Left ventricle myocardium inferior (tissue), 1 donor: ENCODE data around the gene LASP1NB.

Experiments
- DNase-seq: peaks from one replicate; pipeline ENCODE4 v3.0.0-alpha.2; 2020
- H3K27ac ChIP-seq: fragments of 200-600 bp; replicated peaks from 2 replicates; pipeline ENCODE4 v1.8.0; 2021
- H3K27me3 ChIP-seq: fragments of 200-600 bp; 2 replicates; pipeline ENCODE4 v1.8.0; 2021; ENCODE audit warnings: low read depth
- H3K36me3 ChIP-seq: fragments of 200-600 bp; 2 replicates; pipeline ENCODE4 v1.8.0; 2021
- H3K4me1 ChIP-seq: fragments of 200-600 bp; 2 replicates; pipeline ENCODE4 v1.8.0; 2021
- H3K4me3 ChIP-seq: fragments of 200-600 bp; 2 replicates; pipeline ENCODE4 v1.8.0; 2021; ENCODE audit warnings: mild to moderate bottlenecking, moderate library complexity
- H3K9me3 ChIP-seq: fragments of 200-600 bp; replicated peaks from 2 replicates; pipeline ENCODE4 v1.8.0; 2021
- intact Hi-C: fragments of 100-400 bp; cut with micrococcal nuclease; formaldehyde crosslinking; loops from one replicate; pipeline ENCODE4 v1.11.0; 2022
- TF ChIP-seq, protein P1 (sequence below): fragments of 200-600 bp; IDR thresholded peaks from 2 replicates; pipeline ENCODE4 v1.8.0; 2021; ENCODE audit warnings: antibody characterized with exemption, mild to moderate bottlenecking, borderline replicate concordance
- donor health status: DM: no; HTN: yes; CAD: no; lungs with severe emphysema.

Gene LASP1NB

GRCh38 chr17:38898291-38898679 is 27.1 kb upstream of the LASP1NB start:
- TF ChIP-seq, protein P1, sequence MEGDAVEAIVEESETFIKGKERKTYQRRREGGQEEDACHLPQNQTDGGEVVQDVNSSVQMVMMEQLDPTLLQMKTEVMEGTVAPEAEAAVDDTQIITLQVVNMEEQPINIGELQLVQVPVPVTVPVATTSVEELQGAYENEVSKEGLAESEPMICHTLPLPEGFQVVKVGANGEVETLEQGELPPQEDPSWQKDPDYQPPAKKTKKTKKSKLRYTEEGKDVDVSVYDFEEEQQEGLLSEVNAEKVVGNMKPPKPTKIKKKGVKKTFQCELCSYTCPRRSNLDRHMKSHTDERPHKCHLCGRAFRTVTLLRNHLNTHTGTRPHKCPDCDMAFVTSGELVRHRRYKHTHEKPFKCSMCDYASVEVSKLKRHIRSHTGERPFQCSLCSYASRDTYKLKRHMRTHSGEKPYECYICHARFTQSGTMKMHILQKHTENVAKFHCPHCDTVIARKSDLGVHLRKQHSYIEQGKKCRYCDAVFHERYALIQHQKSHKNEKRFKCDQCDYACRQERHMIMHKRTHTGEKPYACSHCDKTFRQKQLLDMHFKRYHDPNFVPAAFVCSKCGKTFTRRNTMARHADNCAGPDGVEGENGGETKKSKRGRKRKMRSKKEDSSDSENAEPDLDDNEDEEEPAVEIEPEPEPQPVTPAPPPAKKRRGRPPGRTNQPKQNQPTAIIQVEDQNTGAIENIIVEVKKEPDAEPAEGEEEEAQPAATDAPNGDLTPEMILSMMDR: no peak
- DNase-seq: no peak
- no peaks in the 10 kb centered on the region for H3K9me3 ChIP-seq
- no peaks in the 10 kb centered on the region for H3K27me3 ChIP-seq
- H3K27ac ChIP-seq: peak overlapping the region; percentile 86
- peaks cover 98% of the 10 kb centered on the region for H3K4me1 ChIP-seq
- peak overlapping the region; percentile 19 for H3K4me3 ChIP-seq
- intact Hi-C loops: no loop called here
- H3K36me3 ChIP-seq: peaks cover 15% of the 10 kb centered on the region

DNA sequence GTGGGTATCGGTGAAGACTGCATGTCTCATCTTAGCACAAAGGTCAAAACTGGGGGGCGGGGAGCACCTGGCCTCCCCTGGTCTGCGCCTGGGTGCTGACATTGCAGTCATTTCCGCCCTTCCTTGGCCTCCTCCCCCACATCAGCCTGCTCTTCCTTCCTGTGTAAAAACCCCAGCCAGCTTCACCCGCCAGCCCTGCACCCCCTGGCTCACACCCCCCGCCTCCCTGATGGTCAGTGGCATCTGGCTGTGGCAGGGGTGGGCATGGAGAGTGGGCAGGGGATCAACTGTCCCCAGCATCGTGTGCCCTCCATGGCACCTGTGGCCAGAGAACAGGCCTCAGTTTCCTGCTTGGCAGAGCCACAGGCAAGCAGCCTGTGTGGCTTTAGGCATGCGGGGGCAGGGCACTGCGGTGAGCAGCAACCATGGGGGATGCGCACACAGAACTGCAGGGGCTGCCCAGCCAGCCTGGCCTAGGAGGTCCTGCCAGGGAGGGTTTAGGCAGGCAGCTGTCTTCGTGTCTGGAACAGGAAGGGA is 26.5 kb upstream of the LASP1NB start:
- TF ChIP-seq, protein P1: no peak
- Histone ChIP-seq H3K4me3 (peak overlapping the region; percentile 19), H3K9me3 (no peaks in the 10 kb centered on the region), H3K36me3 (peaks cover 15% of the 10 kb centered on the region), H3K27ac (peak overlapping the region; percentile 86), H3K27me3 (no peaks in the 10 kb centered on the region), H3K4me1 (peaks cover 97% of the 10 kb centered on the region)
- no peak for DNase-seq
- intact Hi-C loops: no loop called here

GRCh38 chr17:38899421-38899820 is 26.0 kb upstream of the LASP1NB start:
- no peaks in the 10 kb centered on the region for H3K9me3 ChIP-seq
- TF ChIP-seq, protein P1: no peak
- intact Hi-C loops: no loop called here
- no peak for DNase-seq
- H3K4me1 ChIP-seq: peaks cover 91% of the 10 kb centered on the region
- peaks cover 20% of the 10 kb centered on the region for H3K36me3 ChIP-seq
- peak overlapping the region; percentile 86 for H3K27ac ChIP-seq
- no peak overlapping the region for H3K4me3 ChIP-seq
- H3K27me3 ChIP-seq: no peaks in the 10 kb centered on the region

DNA sequence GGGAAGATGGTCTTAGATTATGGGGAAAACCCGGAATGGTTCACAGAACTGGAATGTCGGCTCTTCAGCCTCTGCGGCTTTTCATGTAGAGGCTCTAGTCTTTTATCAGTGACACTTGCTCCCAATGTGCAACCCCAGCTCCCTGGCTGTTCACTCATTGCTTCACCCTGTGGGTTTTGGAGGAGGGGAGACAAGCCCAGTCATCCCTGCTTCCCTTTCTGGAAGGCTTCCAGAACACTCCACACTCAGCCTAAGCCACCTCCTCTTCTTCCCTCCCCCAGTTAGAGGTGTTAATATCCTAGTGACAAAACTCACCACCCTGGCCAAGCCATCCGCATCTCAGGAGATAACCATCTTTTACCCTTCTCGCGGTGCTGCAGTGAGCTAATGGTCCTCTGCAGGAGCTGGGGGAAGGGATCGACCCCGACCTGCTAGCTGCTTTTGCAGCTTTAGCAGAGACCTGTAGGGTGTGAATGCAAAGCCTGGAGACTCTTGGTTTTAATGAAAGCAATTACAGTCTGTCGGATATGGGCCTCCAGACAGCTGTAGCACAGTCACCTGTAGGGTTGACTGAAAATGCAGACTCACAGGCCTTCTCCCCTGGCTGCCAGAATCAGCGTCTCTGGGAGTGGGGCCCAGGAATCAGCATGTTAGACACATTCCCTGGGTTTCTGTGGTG is 24.3 kb upstream of the LASP1NB start:
- H3K36me3 ChIP-seq: peaks cover 23% of the 10 kb centered on the region
- H3K27me3 ChIP-seq: no peaks in the 10 kb centered on the region
- peak overlapping the region; percentile 13 for H3K4me3 ChIP-seq
- peaks cover 83% of the 10 kb centered on the region for H3K4me1 ChIP-seq
- H3K9me3 ChIP-seq: no peaks in the 10 kb centered on the region
- intact Hi-C loops: no loop called here
- TF ChIP-seq, protein P1: no peak
- H3K27ac ChIP-seq: peak overlapping the region; percentile 86
- no peak for DNase-seq

DNA sequence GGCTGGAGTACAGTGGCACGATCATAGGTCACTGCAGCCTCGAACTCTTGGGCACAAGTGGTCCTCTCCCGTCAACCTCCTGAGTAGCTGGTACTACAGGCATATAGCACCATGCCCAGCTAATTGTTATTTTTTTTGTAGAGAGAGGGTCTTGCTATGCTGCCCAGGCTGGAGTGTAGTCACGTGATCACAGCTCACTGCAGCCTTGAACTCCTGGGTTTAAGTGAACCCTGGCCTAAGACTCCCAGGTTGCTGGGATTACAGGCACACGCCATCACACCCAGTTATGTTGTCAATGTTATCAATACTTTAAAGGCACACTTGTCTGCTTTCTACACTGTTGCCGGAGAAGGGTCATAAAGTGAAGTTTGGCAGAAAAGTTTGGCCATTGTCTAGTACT is 22.0 kb upstream of the LASP1NB start:
- H3K36me3 ChIP-seq: peaks cover 22% of the 10 kb centered on the region
- TF ChIP-seq, protein P1: no peak

More for the DNA sequence above, 22.0 kb upstream of the LASP1NB start:
- Histone ChIP-seq H3K27me3 (no peaks in the 10 kb centered on the region), H3K4me3 (no peak overlapping the region), H3K9me3 (no peaks in the 10 kb centered on the region), H3K27ac (no peak overlapping the region), H3K4me1 (peaks cover 83% of the 10 kb centered on the region)
- intact Hi-C loops: no loop called here
- DNase-seq: no peak
